ENCODE results near the gene SP6.

DNA sequence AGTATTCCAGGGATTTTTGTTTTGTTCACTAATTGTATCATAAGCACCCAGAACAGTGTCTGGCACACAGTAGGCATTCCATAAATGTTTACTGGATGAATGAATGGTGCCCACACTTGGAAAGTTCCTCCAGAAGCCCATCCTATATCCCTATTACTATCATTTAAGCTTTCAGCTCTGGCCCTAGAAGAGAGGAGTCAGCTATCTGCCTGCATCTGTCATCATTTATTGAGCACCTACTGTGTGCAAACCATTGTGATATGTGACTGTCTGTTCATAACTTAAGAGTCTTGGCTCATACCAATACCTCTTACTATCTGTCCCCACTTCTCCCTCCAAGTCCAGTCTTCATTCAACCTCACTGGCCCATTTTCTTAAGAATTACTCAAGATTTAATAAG lies 20.1 kb upstream of the SP6 start:
- TF ChIP-seq, protein P1, sequence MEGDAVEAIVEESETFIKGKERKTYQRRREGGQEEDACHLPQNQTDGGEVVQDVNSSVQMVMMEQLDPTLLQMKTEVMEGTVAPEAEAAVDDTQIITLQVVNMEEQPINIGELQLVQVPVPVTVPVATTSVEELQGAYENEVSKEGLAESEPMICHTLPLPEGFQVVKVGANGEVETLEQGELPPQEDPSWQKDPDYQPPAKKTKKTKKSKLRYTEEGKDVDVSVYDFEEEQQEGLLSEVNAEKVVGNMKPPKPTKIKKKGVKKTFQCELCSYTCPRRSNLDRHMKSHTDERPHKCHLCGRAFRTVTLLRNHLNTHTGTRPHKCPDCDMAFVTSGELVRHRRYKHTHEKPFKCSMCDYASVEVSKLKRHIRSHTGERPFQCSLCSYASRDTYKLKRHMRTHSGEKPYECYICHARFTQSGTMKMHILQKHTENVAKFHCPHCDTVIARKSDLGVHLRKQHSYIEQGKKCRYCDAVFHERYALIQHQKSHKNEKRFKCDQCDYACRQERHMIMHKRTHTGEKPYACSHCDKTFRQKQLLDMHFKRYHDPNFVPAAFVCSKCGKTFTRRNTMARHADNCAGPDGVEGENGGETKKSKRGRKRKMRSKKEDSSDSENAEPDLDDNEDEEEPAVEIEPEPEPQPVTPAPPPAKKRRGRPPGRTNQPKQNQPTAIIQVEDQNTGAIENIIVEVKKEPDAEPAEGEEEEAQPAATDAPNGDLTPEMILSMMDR (conservative IDR thresholded peaks at IDR 0.05; ENCODE audit: low read depth, low read length) = no peak
- no peak for TF ChIP-seq EZH2 (IDR thresholded peaks at IDR 0.05; ENCODE audit: low read length, unreplicated experiment)

Data from PC-3 (cell line).